Fibroblast of skin of left biceps (primary cell): ENCODE results near the gene CNTN4.

Experiments used
- DNase-seq, 2 experiments: peaks; one replicate each; pipeline ENCODE4 v3.0.0-alpha.2; 2013; ENCODE audit warnings: low read depth in 2 of 2

CNTN4 gene

GRCh38 chr3:2686816-2687502, 588.3 kb downstream of the CNTN4 start:
- no peak for DNase-seq

- no peak for DNase-seq
Observed at GRCh38 chr3:2697589-2697988, 598.9 kb downstream of the CNTN4 start.

- no peak for DNase-seq
Observed at GRCh38 chr3:2701471-2701870, 602.8 kb downstream of the CNTN4 start.

- DNase-seq, result no peak
Observed at GRCh38 chr3:2706144-2706835, 607.6 kb downstream of the CNTN4 start.

GRCh38 chr3:2706836-2707210, 608.2 kb downstream of the CNTN4 start:
- DNase-seq, result no peak

GRCh38 chr3:2711081-2711480, 612.4 kb downstream of the CNTN4 start:
- no peak for DNase-seq

- no peak for DNase-seq
Observed at GRCh38 chr3:2713923-2714322, 615.3 kb downstream of the CNTN4 start.

GRCh38 chr3:2714834-2715233, 616.2 kb downstream of the CNTN4 start:
- DNase-seq, result no peak

- no peak for DNase-seq
Observed at GRCh38 chr3:2727101-2727500, 628.4 kb downstream of the CNTN4 start.

- DNase-seq, result no peak
Observed at GRCh38 chr3:2727610-2728318, 629.1 kb downstream of the CNTN4 start.

- no peak for DNase-seq
Observed at GRCh38 chr3:2731843-2732242, 633.2 kb downstream of the CNTN4 start.

GRCh38 chr3:2735392-2735894, 636.8 kb downstream of the CNTN4 start:
- no peak for DNase-seq

- no peak for DNase-seq
Observed at GRCh38 chr3:2741516-2741915, 642.9 kb downstream of the CNTN4 start.

- no peak for DNase-seq
Observed at GRCh38 chr3:2765002-2765579, 666.4 kb downstream of the CNTN4 start.

- DNase-seq, result no peak
Observed at GRCh38 chr3:2770451-2770850, 671.8 kb downstream of the CNTN4 start.

- DNase-seq, result no peak
Observed at GRCh38 chr3:2771193-2771592, 672.5 kb downstream of the CNTN4 start.

- no peak for DNase-seq
Observed at GRCh38 chr3:2771741-2772140, 673.1 kb downstream of the CNTN4 start.

GRCh38 chr3:2772803-2773202, 674.1 kb downstream of the CNTN4 start:
- no peak for DNase-seq

- DNase-seq, result no peak
Observed at GRCh38 chr3:2774481-2775249, 676.0 kb downstream of the CNTN4 start.

GRCh38 chr3:2783261-2783660, 684.6 kb downstream of the CNTN4 start:
- no peak for DNase-seq

- no peak for DNase-seq
Observed at GRCh38 chr3:2784627-2785026, 686.0 kb downstream of the CNTN4 start.
